IMR-90 (cell line): ENCODE data around the gene RIN1. TPM values are rescaled to one million over a fixed set of nuclear protein-coding genes. Genes with fewer than 3 reads are reported as not detected.

Experiments used
- ATAC-seq: fragments of 200-7000 bp; cut with Tn5 transposase; 2 replicates; pipeline ENCODE4 v1.9.1; 2020; ENCODE audit warnings: low read depth, mild to moderate bottlenecking, moderate library complexity
- BruUV-seq: library from RNA; stranded (reverse); fragments of 400-500 nt; replicated peaks from 2 replicates; lab custom pipeline; 2021; lab: Mats Ljungman, UMichigan
- CTCF ChIA-PET: fragments of 300-600 bp; formaldehyde crosslinking; extraction: SDS; loops from one replicate; lab custom pipeline; 2021; ENCODE audit warnings: antibody characterized with exemption; lab: Yijun Ruan, JAX
- POLR2A ChIA-PET: fragments of 300-600 bp; sonication (Branson Sonifier 250); formaldehyde crosslinking; loops from one replicate; lab custom pipeline; 2022; ENCODE audit warnings: antibody characterized with exemption; ENCODE audit not compliant: unreplicated experiment; lab: Charles Lee
- DNase-seq: peaks from one replicate; pipeline ENCODE4 v3.0.0; 2013
- H2AFZ ChIP-seq: replicated peaks from 2 replicates; pipeline ENCODE3; 2013; ENCODE audit warnings: low read length, mild to moderate bottlenecking; ENCODE audit not compliant: poor library complexity
- H2AK5ac ChIP-seq: 2 replicates; pipeline ENCODE4 v1.6.1; 2013; ENCODE audit warnings: low read depth, low read length, inconsistent platforms
- H2AK9ac ChIP-seq: replicated peaks from 2 replicates; pipeline ENCODE3; 2013; ENCODE audit warnings: mild to moderate bottlenecking, low read depth, low read length, moderate library complexity; ENCODE audit not compliant: poor library complexity
- H2BK120ac ChIP-seq: 2 replicates; pipeline ENCODE4 v1.6.1; 2013; ENCODE audit warnings: low read depth, low read length, inconsistent platforms
- H2BK15ac ChIP-seq: 3 replicates; pipeline ENCODE4 v1.6.1; 2013; ENCODE audit warnings: low read depth, low read length, inconsistent platforms
- H2BK20ac ChIP-seq: 2 replicates; pipeline ENCODE4 v1.6.1; 2013; ENCODE audit warnings: low read depth, mild to moderate bottlenecking, inconsistent platforms, low read length, moderate library complexity
- H2BK5ac ChIP-seq: 2 replicates; pipeline ENCODE4 v1.6.1; 2013; ENCODE audit warnings: mild to moderate bottlenecking, low read depth, low read length, inconsistent platforms; ENCODE audit not compliant: poor library complexity, severe bottlenecking
- H3K14ac ChIP-seq: replicated peaks from 2 replicates; pipeline ENCODE4 v1.6.1; 2013; ENCODE audit warnings: low read depth, low read length, inconsistent platforms
- H3K18ac ChIP-seq: 2 replicates; pipeline ENCODE4 v1.6.1; 2013; ENCODE audit warnings: low read depth, low read length, control low read depth
- H3K23ac ChIP-seq: 2 replicates; pipeline ENCODE4 v1.6.1; 2013; ENCODE audit warnings: low read depth, low read length, inconsistent platforms
- H3K27ac ChIP-seq: 2 replicates; pipeline ENCODE4 v1.5.1; 2013; ENCODE audit warnings: mild to moderate bottlenecking, control low read depth, low read length; ENCODE audit not compliant: insufficient read depth
- H3K27me3 ChIP-seq: 2 replicates; pipeline ENCODE4 v1.6.1; 2013; ENCODE audit warnings: low read length; ENCODE audit not compliant: control insufficient read depth, insufficient read depth
- H3K36me3 ChIP-seq: 2 replicates; pipeline ENCODE4 v1.6.1; 2013; ENCODE audit warnings: low read length, mixed read lengths; ENCODE audit not compliant: control insufficient read depth, insufficient read depth
- H3K4ac ChIP-seq: 2 replicates; pipeline ENCODE4 v1.6.1; 2013; ENCODE audit warnings: low read depth, low read length, inconsistent platforms
- H3K4me1 ChIP-seq: 2 replicates; pipeline ENCODE4 v1.6.1; 2013; ENCODE audit warnings: low read length, mixed read lengths; ENCODE audit not compliant: control insufficient read depth, insufficient read depth
- H3K4me2 ChIP-seq: 2 replicates; pipeline ENCODE4 v1.6.1; 2013; ENCODE audit warnings: low read depth, mild to moderate bottlenecking, control low read depth, low read length, moderate library complexity
- H3K4me3 ChIP-seq: 2 replicates; pipeline ENCODE4 v1.5.1; 2013; ENCODE audit warnings: low read depth, mild to moderate bottlenecking, control low read depth, low read length, moderate library complexity; ENCODE audit not compliant: insufficient read depth
- H3K56ac ChIP-seq: 2 replicates; pipeline ENCODE4 v1.6.1; 2013; ENCODE audit warnings: low read length, inconsistent platforms; ENCODE audit not compliant: insufficient read depth; ENCODE audit errors: extremely low read depth
- H3K79me1 ChIP-seq, 2 experiments: 2 replicates each; pipeline ENCODE4 v1.6.1; 2013; ENCODE audit warnings: low read length in 2 of 2, inconsistent platforms in 1 of 2, low read depth in 1 of 2
- H3K9ac ChIP-seq: 2 replicates; pipeline ENCODE4 v1.6.1; 2013; ENCODE audit warnings: low read depth, low read length, control low read depth
- H3K9me1 ChIP-seq: 2 replicates; pipeline ENCODE4 v1.6.1; 2013; ENCODE audit warnings: low read length, inconsistent platforms; ENCODE audit not compliant: insufficient read depth
- H3K9me3 ChIP-seq: 2 replicates; pipeline ENCODE4 v1.6.1; 2013; ENCODE audit warnings: low read length; ENCODE audit not compliant: control insufficient read depth, insufficient read depth
- H4K20me1 ChIP-seq: 2 replicates; pipeline ENCODE4 v1.6.1; 2013; ENCODE audit warnings: low read length, inconsistent platforms; ENCODE audit not compliant: insufficient read depth
- H4K5ac ChIP-seq: 2 replicates; pipeline ENCODE4 v1.6.1; 2013; ENCODE audit warnings: mild to moderate bottlenecking, low read depth, low read length, control low read depth
- H4K8ac ChIP-seq, 2 experiments: 2 replicates each; pipeline ENCODE4 v1.6.1; 2013; ENCODE audit warnings: low read depth in 2 of 2, low read length in 2 of 2, control low read depth in 1 of 2, inconsistent platforms in 1 of 2
- H4K91ac ChIP-seq: 2 replicates; pipeline ENCODE4 v1.6.1; 2013; ENCODE audit warnings: low read depth, low read length, inconsistent platforms; ENCODE audit not compliant: insufficient read depth
- CEBPB ChIP-seq: IDR thresholded peaks from 2 replicates; pipeline ENCODE4 v1.6.1; 2012; ENCODE audit warnings: low read depth, low read length, improper control_type of control experiment
- CTCF ChIP-seq: conservative IDR thresholded peaks from 2 replicates; pipeline ENCODE4 v1.5.1; 2012; ENCODE audit warnings: mild to moderate bottlenecking, low read depth, low read length, improper control_type of control experiment
- FOS ChIP-seq: fragments of 150-350 bp; IDR thresholded peaks from 2 replicates; pipeline ENCODE4 v1.6.1; 2016; ENCODE audit warnings: low read depth, low read length
- RCOR1 ChIP-seq: IDR thresholded peaks from 2 replicates; pipeline ENCODE4 v1.6.1; 2012; ENCODE audit warnings: mild to moderate bottlenecking, low read length, improper control_type of control experiment; ENCODE audit not compliant: insufficient replicate concordance
- WGBS, 2 experiments: methylation state at CpG; one replicate each; pipeline versions ENCODE4 v1.1.5 to v1.1.7; 2013; ENCODE audit warnings: missing lambda C conversion rate in 2 of 2; ENCODE audit not compliant: insufficient read length in 1 of 2; ENCODE audit errors: extremely low coverage in 2 of 2; 5-methylcytosine and 5-hydroxymethylcytosine counted together
- dilution Hi-C: fragments of 300-500 bp; cut with HindIII; formaldehyde crosslinking; loops from one replicate; pipeline ENCODE4 v1.14.3; 2018; ENCODE audit warnings: low sequenced_read_pairs; ENCODE audit not compliant: unreplicated experiment
- in situ Hi-C: fragments of 300-500 bp; cut with MboI; formaldehyde crosslinking; loops from 3 replicates; pipeline ENCODE4 v1.14.3; 2019; ENCODE audit warnings: low sequenced_read_pairs, inconsistent platforms, mixed read lengths
- intact Hi-C: fragments of 100-400 bp; cut with micrococcal nuclease; formaldehyde crosslinking; loops from 2 replicates; pipeline ENCODE4 v1.10.0; 2022
- polyA plus RNA-seq, 3 experiments: library from polyadenylated mRNA; depleted of rRNA; stranded (reverse); fragments of >200 nt; gene quantifications; 2 replicates each; pipeline ENCODE4 v1.2.3, GENCODE V29; 2012; ENCODE audit warnings: low replicate concordance in 1 of 3
- total RNA-seq: library from RNA; depleted of rRNA; stranded (reverse); fragments of >200 nt; gene quantifications from 2 replicates; pipeline ENCODE4 v1.2.3, GENCODE V29; 2012

The RIN1 gene
- total and polyA plus RNA-seq, 2 of the 4 experiments (the other 2 are of a cell fraction): 9.9 to 20.8 TPM

DNA sequence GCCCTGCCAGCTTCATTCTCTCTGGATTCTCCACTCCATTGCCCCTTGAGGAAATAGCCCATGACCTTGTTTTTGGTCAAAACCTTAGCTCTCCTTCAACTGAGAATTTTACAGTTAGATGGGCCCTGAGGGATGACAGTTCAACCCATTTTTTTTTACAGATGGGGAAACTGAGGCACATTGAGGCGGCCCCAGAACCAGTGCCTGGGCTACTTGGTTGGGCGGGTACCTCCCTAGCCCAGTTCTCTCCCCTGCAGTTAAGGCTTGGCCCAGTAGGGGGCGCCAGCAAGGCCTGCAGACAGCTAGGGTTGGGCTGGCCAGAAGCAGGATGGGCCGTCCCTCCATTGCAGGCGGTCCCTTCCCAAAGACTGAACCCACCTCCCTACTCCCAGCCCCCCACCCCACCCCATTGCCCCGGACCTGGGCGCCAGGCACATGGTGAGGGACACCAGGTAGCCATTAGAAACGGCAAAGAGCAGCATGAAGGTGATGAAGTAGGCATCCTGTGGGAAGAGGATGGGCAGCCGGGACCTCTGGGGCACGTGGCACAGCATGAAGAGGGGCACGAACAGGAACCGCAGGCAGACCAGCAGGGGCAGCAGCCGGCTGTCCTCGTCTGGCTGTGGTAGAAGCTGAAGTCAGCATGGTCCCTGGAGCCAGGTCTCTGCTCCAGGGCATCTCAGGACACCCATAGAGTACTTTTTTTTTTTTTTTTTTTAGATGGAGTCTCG, 27.7 kb upstream of the RIN1 start:
- H2BK5ac ChIP-seq: no peak overlapping the region
- POLR2A ChIA-PET: no interaction called here
- in situ Hi-C loops (no loop called here), dilution Hi-C loops (no loop called here), intact Hi-C loops (no loop called here)
- no peak overlapping the region for H2AFZ ChIP-seq
- no peak overlapping the region for H3K14ac ChIP-seq
- H3K36me3 ChIP-seq: no peaks in the 10 kb centered on the region
- H3K9ac ChIP-seq: no peak overlapping the region
- no peaks in the 10 kb centered on the region for H4K20me1 ChIP-seq
- no peak for DNase-seq
- WGBS, 2 experiments: no CpG with 5 or more reads among the region's 15 CpGs
- H3K4me3 ChIP-seq: no peak overlapping the region
- no peaks in the 10 kb centered on the region for H3K9me1 ChIP-seq
- H2AK9ac ChIP-seq: no peak overlapping the region
- no peak overlapping the region for H2BK120ac ChIP-seq
- H3K4me1 ChIP-seq: no peaks in the 10 kb centered on the region
- no peak for TF ChIP-seq RCOR1
- TF ChIP-seq FOS: no peak
- no peak for TF ChIP-seq CEBPB
- TF ChIP-seq CTCF: peak; percentile 47
- no peak overlapping the region for H2BK20ac ChIP-seq
- no peak overlapping the region for H3K4ac ChIP-seq
- no peaks in the 10 kb centered on the region for H3K9me3 ChIP-seq
- H3K56ac ChIP-seq: no peak overlapping the region
- no peak overlapping the region for H3K18ac ChIP-seq
- H3K79me1 ChIP-seq: no peaks in the 10 kb centered on the region
- no peak overlapping the region for H2BK15ac ChIP-seq
- peaks cover 2% of the 10 kb centered on the region; the same call in 1 of the 2 replicates for H3K27me3 ChIP-seq
- no peak overlapping the region for H2AK5ac ChIP-seq
- peak; percentile 56; the same call in 1 of the 2 replicates for ATAC-seq
- H3K4me2 ChIP-seq: no peak overlapping the region
- no peak overlapping the region for H4K8ac ChIP-seq
- no peak overlapping the region for H3K27ac ChIP-seq
- H3K23ac ChIP-seq: no peak overlapping the region
- H4K5ac ChIP-seq: no peak overlapping the region
- H4K91ac ChIP-seq: no peak overlapping the region
- CTCF ChIA-PET: interaction anchor here (0.6 to 1.2 kb wide), 6 partner anchors 16 to 570 kb away, joined by 3 to 7 read pairs (median 5); no protein-coding TSS in a partner anchor
- BruUV-seq: no TSS peak
